Lung (tissue), 12 donors: Measurements from ENCODE around the gene PIK3R3. TPM values are rescaled to one million over a fixed set of nuclear protein-coding genes. Genes with fewer than 3 reads are reported as not detected.

ENCODE experiments used
- ATAC-seq: fragments of 200-7000 bp; cut with Tn5 transposase; one replicate; pipeline ENCODE4 v1.9.1; 2020; ENCODE audit warnings: moderate number of reproducible peaks; ENCODE audit not compliant: insufficient read depth, low FRiP score
- DNase-seq, 3 donors: peaks; one replicate each; pipeline ENCODE4 v3.0.0-alpha.2; 2013 to 2017
- H3K27ac ChIP-seq, 2 donors: one replicate each; pipeline ENCODE4 v1.5.1; 2013; ENCODE audit warnings: mild to moderate bottlenecking in 2 of 2, moderate library complexity in 2 of 2, control low read depth in 1 of 2, inconsistent platforms in 1 of 2, low read depth in 1 of 2, low read length in 1 of 2
- H3K27me3 ChIP-seq, 3 donors: one replicate each; pipeline ENCODE4 v1.5.1; 2013; ENCODE audit warnings: low read length in 2 of 3; ENCODE audit not compliant: control insufficient read depth in 3 of 3, insufficient read depth in 3 of 3
- H3K36me3 ChIP-seq, 4 donors: one replicate each; pipeline ENCODE4 v1.5.1; 2013; ENCODE audit warnings: low read length in 4 of 4, mild to moderate bottlenecking in 1 of 4, moderate library complexity in 1 of 4; ENCODE audit not compliant: control insufficient read depth in 4 of 4, insufficient read depth in 4 of 4
- H3K4me1 ChIP-seq, 5 donors: one replicate each; pipeline ENCODE4 v1.5.1; 2013; ENCODE audit warnings: low read length in 5 of 5, mild to moderate bottlenecking in 2 of 5, moderate library complexity in 1 of 5; ENCODE audit not compliant: control insufficient read depth in 5 of 5, insufficient read depth in 5 of 5
- H3K4me3 ChIP-seq: one replicate; pipeline ENCODE4 v1.5.1; 2013; ENCODE audit warnings: mild to moderate bottlenecking, control low read depth, moderate library complexity
- H3K9ac ChIP-seq, 2 donors: one replicate each; pipeline ENCODE4 v1.5.1; 2013; ENCODE audit warnings: low read length in 2 of 2, control low read depth in 1 of 2; ENCODE audit not compliant: insufficient read depth in 1 of 2
- H3K9me3 ChIP-seq, 4 donors: one replicate each; pipeline ENCODE4 v1.5.1; 2013; ENCODE audit warnings: low read length in 3 of 4, mild to moderate bottlenecking in 1 of 4, moderate library complexity in 1 of 4; ENCODE audit not compliant: control insufficient read depth in 4 of 4, insufficient read depth in 3 of 4
- CTCF ChIP-seq: IDR thresholded peaks from 2 replicates; pipeline ENCODE4 v1.5.1; 2012; ENCODE audit warnings: mild to moderate bottlenecking; ENCODE audit errors: control extremely low read depth, extremely low read depth
- WGBS, 2 donors: extraction: QIAGEN DNeasy Blood & Tissue Kit; methylation state at CpG; one replicate each; pipeline ENCODE4 v1.1.7; 2013; 5-methylcytosine and 5-hydroxymethylcytosine counted together
- polyA plus RNA-seq, 2 donors: library from polyadenylated mRNA; stranded (reverse); fragments of 200-250 nt; gene quantifications; one replicate each; pipeline ENCODE4 v1.2.1, GENCODE V29; 2013
- total RNA-seq, 2 donors: library from RNA; depleted of rRNA in 1 of 2; stranded (reverse); fragments of >200 nt in 1 of 2; gene quantifications; one replicate each; pipeline ENCODE4 v1.2.1, GENCODE V29; 2014 to 2021
- donor health status: control.
- donor health status: control.
- donor health status: Bipolar disorder and iron deficiency.
- donor health status: healthy.
- donor health status: DM: yes; HTN: yes; CAD: no.

The PIK3R3 gene
- total and polyA plus RNA-seq, 4 donors = 9.1 to 36.7 (median 17.1) TPM

GRCh38 chr1:46179138-46180081 lies 47.0 kb upstream of the PIK3R3 start:
- peak; percentile 86 to 93 (median 93) for DNase-seq
- ATAC-seq = peak; percentile 86
- WGBS, 2 donors = 11 to 18% methylated on average over 10 of the region's 10 CpGs
- peaks cover 0 to 19% (median 7%) of the 10 kb centered on the region in 5 donors for H3K4me1 ChIP-seq
- peak; percentile 97 for TF ChIP-seq CTCF
- H3K36me3 ChIP-seq = no peaks in the 10 kb centered on the region
- H3K9me3 ChIP-seq = no peaks in the 10 kb centered on the region
- H3K4me3 ChIP-seq = no peak overlapping the region
- peak overlapping the region in 1 of 2 donors; percentile 2 for H3K27ac ChIP-seq
- no peaks in the 10 kb centered on the region for H3K27me3 ChIP-seq
- H3K9ac ChIP-seq = no peak overlapping the region

GRCh38 chr1:46176211-46176865 lies 43.9 kb upstream of the PIK3R3 start, which contains the start of gene P3R3URF:
Gene P3R3URF, minus strand, starts transcription at chr1:46176488. Its CDS starts 17 bp downstream, at chr1:46176471.
- Histone ChIP-seq H3K27me3 (no peaks in the 10 kb centered on the region), H3K9me3 (no peaks in the 10 kb centered on the region), H3K9ac (no peak within 1 kb of the TSS), H3K4me1 (peaks cover 0 to 26% (median 3%) of the 10 kb centered on the region in 5 donors), H3K4me3 (no peak within 1 kb of the TSS), H3K36me3 (no peaks in the 10 kb centered on the region), H3K27ac (peak within 1 kb of the TSS in 1 of 2 donors; percentile 53)
- 90 to 92% methylated on average over 13 of the region's 13 CpGs for WGBS, 2 donors
- no peak for ATAC-seq
- no peak for DNase-seq
- TF ChIP-seq CTCF = no peak

- H3K9ac ChIP-seq = no peak overlapping the region
These were observed 42.8 kb upstream of the PIK3R3 start for GRCh38 chr1:46175243-46175642.

More at GRCh38 chr1:46175243-46175642, 42.8 kb upstream of the PIK3R3 start:
- no peak overlapping the region for H3K4me3 ChIP-seq
- no peaks in the 10 kb centered on the region for H3K9me3 ChIP-seq
- no peak for ATAC-seq
- no peaks in the 10 kb centered on the region for H3K27me3 ChIP-seq
- DNase-seq = no peak
- TF ChIP-seq CTCF = no peak
- peaks cover 0 to 28% (median 4%) of the 10 kb centered on the region in 5 donors for H3K4me1 ChIP-seq
- peak overlapping the region; percentile 53 to 56 for H3K27ac ChIP-seq
- 72 to 83% methylated on average over 3 of the region's 3 CpGs for WGBS, 2 donors
- no peaks in the 10 kb centered on the region for H3K36me3 ChIP-seq
